ENCODE results near the gene MFSD11.

DNA sequence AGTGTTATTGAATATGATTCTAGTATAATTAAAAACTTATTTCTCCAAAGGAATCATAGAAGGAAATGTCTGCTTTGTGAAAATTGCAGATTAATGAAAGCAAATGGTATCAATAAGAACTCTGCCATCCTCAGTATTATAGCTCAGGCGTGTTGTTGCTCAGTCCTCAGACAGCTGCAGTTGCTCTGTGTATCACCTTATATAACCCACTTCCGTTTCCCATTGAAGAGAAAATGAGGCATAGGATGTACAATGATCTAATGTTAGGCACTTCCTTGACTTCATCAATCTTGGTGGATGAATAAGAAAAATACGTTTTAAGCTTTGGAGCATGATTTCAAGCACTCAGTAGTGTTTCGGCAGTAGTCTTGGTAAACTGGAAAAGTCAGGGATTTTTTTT is 14.1 kb downstream of the MFSD11 start:
- TF ChIP-seq, protein P1, sequence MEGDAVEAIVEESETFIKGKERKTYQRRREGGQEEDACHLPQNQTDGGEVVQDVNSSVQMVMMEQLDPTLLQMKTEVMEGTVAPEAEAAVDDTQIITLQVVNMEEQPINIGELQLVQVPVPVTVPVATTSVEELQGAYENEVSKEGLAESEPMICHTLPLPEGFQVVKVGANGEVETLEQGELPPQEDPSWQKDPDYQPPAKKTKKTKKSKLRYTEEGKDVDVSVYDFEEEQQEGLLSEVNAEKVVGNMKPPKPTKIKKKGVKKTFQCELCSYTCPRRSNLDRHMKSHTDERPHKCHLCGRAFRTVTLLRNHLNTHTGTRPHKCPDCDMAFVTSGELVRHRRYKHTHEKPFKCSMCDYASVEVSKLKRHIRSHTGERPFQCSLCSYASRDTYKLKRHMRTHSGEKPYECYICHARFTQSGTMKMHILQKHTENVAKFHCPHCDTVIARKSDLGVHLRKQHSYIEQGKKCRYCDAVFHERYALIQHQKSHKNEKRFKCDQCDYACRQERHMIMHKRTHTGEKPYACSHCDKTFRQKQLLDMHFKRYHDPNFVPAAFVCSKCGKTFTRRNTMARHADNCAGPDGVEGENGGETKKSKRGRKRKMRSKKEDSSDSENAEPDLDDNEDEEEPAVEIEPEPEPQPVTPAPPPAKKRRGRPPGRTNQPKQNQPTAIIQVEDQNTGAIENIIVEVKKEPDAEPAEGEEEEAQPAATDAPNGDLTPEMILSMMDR (IDR thresholded peaks at IDR 0.05 in 2 of 3, conservative IDR thresholded peaks at IDR 0.05 in 1 of 3; ENCODE audit: borderline replicate concordance in 1 of 3, insufficient read depth in 1 of 3, low read depth in 2 of 3, low read length in 2 of 3) = no peak
- TF ChIP-seq EZH2 (IDR thresholded peaks at IDR 0.05) (no peak), EZH2phosphoT487 (IDR thresholded peaks at IDR 0.05; ENCODE audit: borderline replicate concordance) (no peak), SIN3A (IDR thresholded peaks at IDR 0.05; ENCODE audit: low read depth) (no peak), ZNF274 (IDR thresholded peaks at IDR 0.05; ENCODE audit: low read depth, low read length) (no peak)

Data from HCT116 (cell line).